Ureter (tissue), 1 donor: Measurements from ENCODE around the gene DRAP1. TPM values are rescaled to one million over a fixed set of nuclear protein-coding genes. Genes with fewer than 3 reads are reported as not detected.
A peak's percentile ranks its signal among the peaks of the same experiment; 100 is the strongest.
"Not testable (repeated sequence)": the region's sequence is repeated elsewhere in the genome, so short reads cannot be mapped to it uniquely, and the experiment has no call there.

ENCODE experiments used
- DNase-seq: peaks from one replicate; pipeline ENCODE4 v3.0.0-alpha.2; 2020; ENCODE audit warnings: low spot score
- total RNA-seq: library from RNA; stranded (reverse); gene quantifications from one replicate; pipeline ENCODE4 v1.2.4, GENCODE V29; 2023
- donor health status: DM: yes; HTN: yes; CAD: no.

Gene DRAP1
- total RNA-seq, 1 donor from 2014 or later, result 54.0 TPM

GRCh38 chr11:65886826-65887722, 32.2 kb upstream of the DRAP1 start:
- peak; percentile 44 for DNase-seq

GRCh38 chr11:65887723-65888162, 31.5 kb upstream of the DRAP1 start:
- DNase-seq, result no peak

- DNase-seq, result peak; percentile 98
These were observed 30.9 kb upstream of the DRAP1 start, which contains the start of gene FIBP for GRCh38 chr11:65888163-65888814. Gene FIBP (minus strand): TSS chr11:65888471. CDS start chr11:65888418, 53 bp downstream.

- DNase-seq, result peak; percentile 99
These were observed 28.7 kb upstream of the DRAP1 start, which contains the start of gene CCDC85B for GRCh38 chr11:65890324-65891218. Gene CCDC85B (plus strand): TSS chr11:65890673. CDS start chr11:65890784, 111 bp downstream.

GRCh38 chr11:65891219-65892136, 27.7 kb upstream of the DRAP1 start:
- DNase-seq, result no peak

- not testable (repeated sequence) for DNase-seq
These were observed 27.1 kb upstream of the DRAP1 start for GRCh38 chr11:65892137-65892540.

- DNase-seq, result no peak
These were observed 26.4 kb upstream of the DRAP1 start for GRCh38 chr11:65892661-65893317.

- no peak for DNase-seq
These were observed 25.1 kb upstream of the DRAP1 start for GRCh38 chr11:65894034-65894591.

- DNase-seq, result no peak
These were observed 23.7 kb upstream of the DRAP1 start for GRCh38 chr11:65895482-65895981.

- no peak for DNase-seq
These were observed 22.9 kb upstream of the DRAP1 start for GRCh38 chr11:65896034-65896999.

- DNase-seq, result no peak
These were observed 22.2 kb upstream of the DRAP1 start for GRCh38 chr11:65897020-65897471.

- no peak for DNase-seq
These were observed 20.4 kb upstream of the DRAP1 start for GRCh38 chr11:65898656-65899355.

- DNase-seq, result no peak
These were observed 19.7 kb upstream of the DRAP1 start for GRCh38 chr11:65899356-65900124.

- peak; percentile 87 for DNase-seq
These were observed 18.9 kb upstream of the DRAP1 start, which contains the start of gene FOSL1 for GRCh38 chr11:65900125-65900898. Gene FOSL1 (minus strand): TSS chr11:65900388. CDS start chr11:65900339, 49 bp downstream.

- no peak for DNase-seq
These were observed 18.4 kb upstream of the DRAP1 start for GRCh38 chr11:65900899-65901180.

- no peak for DNase-seq
These were observed 16.2 kb upstream of the DRAP1 start for GRCh38 chr11:65903068-65903481.
